GM18858 (cell line): ENCODE results near the gene SGMS1.
A peak's percentile ranks its signal among the peaks of the same experiment; 100 is the strongest.
"Not testable (repeated sequence)": the region's sequence is repeated elsewhere in the genome, so short reads cannot be mapped to it uniquely, and the experiment has no call there.

Source experiments
- ATAC-seq: cut with Tn5 transposase; IDR thresholded peaks from one replicate; pipeline ENCODE4 v1.9.1; 2021; ENCODE audit not compliant: unreplicated experiment

Gene SGMS1

DNA sequence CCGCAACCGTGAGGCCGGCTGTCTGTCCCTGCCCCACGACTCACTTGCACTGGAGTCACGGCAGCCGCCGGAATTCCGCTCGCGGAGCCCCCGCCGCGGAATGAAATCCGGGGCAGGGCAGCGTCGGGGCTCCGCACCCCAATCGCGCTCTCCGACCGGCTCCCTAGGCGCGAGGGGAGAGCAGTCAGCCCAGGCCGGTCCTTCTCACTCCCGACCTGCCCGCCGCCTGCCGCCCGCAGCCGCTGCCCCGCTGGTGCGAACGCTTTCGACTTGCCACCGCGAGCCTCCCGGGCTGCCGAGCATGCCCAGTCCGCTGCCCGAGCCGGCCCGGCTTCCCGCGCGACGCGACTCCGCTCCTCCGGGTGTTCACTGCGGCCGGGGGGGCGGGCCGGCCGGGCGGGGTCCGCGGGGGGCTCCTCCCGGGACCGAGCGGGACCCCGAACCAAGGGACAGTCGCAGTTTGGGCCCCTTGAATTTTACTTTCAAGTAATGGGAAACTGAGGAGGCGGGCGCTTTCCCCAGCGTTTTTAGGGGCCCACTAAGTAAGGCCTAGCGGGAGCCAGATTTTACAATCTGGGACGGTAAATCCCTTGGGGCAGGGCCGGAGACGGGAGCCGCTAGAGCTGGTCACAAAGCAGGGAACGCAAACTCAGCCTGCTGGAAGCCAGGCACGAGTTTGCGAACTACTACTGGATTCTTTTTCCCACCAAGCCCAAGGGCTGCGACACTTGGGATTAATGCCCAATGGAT, at the start of gene SGMS1:
Gene SGMS1, minus strand, starts transcription at position 294 of the 750 bp plus-strand sequence. CDS start 279,842 bp downstream, outside the sequence.
- peak; percentile 15 for ATAC-seq

DNA sequence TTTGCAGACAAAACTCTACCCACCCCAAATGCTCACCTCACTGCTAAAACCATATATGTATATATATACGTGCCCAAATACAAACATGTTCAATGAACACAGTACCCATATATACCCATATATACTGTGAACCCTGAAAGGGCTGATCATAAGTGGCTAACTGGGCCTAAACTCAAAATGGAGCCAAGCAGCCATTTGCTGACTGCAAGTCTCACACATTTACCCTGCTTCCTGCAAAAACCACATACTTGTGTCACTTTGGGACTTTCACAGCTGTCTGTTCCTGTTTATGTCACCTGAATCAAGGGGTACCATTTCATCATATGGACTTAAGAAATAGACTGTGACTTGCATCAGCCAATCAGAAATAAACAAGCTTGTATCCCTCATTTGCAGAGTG, 48.4 kb upstream of the SGMS1 start:
- peak; percentile 47 for ATAC-seq

GRCh38 chr10:50671645-50672044, 47.9 kb upstream of the SGMS1 start:
- ATAC-seq = not testable (repeated sequence)

GRCh38 chr10:50669957-50670356, 46.2 kb upstream of the SGMS1 start:
- ATAC-seq = not testable (repeated sequence)

GRCh38 chr10:50667353-50667752, 43.6 kb upstream of the SGMS1 start:
- not testable (repeated sequence) for ATAC-seq

DNA sequence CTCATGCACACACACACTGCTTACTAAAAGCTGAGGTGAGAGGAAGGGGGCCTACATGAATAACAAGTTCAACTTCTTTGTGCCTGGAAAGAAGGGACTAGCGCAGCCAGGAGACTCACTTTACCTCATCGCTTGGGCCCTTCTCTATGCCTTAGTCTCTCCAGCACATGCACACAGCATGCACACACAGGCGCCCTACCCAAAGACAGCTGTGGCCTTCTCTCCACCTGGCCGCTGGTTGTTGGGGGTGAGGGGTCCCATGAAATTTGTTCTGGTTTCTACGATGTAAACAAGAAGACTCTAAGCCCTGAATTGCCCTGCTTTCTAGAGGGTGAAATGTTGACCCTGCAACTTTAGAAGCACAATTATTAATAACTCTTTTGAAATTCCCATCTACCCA, 38.7 kb upstream of the SGMS1 start:
- not testable (repeated sequence) for ATAC-seq

DNA sequence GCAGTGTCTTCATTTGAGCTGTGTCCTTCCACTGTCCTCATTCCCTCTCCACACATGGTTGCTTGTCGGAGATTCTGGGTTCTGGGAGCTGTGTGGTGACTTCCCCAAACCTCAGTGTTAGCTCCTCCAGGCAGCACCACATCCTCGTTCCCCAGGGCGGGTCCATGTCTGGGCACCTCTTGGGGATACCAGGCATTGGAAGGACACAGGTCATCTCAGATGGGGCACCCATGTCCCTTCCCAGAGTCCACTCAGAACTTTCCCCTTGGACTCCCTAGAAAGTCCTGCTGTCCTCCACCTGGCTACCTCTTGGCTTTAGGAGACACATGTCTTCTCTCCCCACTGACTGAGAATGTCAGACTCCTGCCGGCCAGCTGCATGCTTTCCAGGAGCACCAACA, 37.8 kb upstream of the SGMS1 start:
- ATAC-seq = not testable (repeated sequence)

GRCh38 chr10:50659865-50660730, 36.3 kb upstream of the SGMS1 start:
- ATAC-seq = peak; percentile 98

DNA sequence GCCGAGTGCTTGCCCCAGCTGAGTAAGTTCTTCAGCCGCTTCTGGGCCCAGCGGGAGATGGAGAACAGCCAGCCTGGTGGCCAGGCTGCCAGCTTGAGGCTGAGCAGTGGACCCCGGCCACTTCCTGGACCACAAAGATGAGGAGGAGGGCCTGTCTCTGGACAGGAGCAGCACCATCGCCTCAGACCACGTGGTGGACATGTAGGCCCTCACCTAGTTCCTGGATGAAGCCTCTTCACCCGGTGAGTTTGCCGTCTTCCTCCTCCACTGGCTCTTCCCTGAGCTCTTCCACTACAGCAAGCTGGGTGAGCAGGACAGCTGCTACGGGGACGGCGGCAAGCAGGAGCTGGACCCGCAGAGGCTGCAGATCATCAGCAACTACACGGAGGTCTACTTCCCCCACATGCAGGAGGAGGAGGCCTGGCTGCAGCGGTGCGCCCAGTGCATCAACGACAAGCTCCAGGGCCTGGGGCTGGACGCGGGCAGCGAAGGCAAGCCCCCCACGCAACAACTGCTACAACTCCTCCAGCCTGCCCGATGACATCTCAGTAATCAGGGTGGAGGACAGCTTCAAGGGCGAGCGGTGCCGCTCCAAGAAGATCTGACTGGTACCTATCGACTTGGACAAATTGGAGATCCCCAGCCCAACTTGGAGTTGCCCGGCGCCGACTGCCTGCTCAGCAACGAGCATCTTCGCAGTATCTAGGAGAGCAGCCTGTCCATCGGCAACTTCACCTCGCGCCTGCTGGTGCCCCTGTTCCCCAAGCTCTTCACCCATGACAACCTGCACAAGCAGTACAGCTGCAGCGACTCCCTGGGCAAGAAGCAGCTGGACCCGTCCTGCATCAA, 35.5 kb upstream of the SGMS1 start:
- ATAC-seq = not testable (repeated sequence)

DNA sequence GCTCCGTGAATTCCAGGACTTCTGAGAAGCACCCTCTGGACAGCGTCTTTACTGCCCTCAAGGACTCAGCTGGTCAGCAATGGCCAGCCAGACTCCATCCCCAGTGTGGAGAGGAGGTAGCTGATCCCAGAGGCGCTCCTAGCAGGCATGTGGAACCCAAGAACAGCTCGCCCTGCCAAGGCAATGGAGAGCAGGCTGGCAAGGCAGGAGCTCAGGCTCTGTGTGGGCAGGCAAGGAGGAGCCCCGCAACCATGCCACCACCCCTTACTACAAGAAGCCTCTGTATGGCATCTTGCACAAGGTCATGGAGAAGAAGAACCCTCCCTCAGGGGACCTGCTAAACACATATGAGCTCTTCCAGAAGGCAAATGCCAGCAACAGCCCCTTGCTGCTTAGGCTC, 34.4 kb upstream of the SGMS1 start:
- ATAC-seq = no peak

DNA sequence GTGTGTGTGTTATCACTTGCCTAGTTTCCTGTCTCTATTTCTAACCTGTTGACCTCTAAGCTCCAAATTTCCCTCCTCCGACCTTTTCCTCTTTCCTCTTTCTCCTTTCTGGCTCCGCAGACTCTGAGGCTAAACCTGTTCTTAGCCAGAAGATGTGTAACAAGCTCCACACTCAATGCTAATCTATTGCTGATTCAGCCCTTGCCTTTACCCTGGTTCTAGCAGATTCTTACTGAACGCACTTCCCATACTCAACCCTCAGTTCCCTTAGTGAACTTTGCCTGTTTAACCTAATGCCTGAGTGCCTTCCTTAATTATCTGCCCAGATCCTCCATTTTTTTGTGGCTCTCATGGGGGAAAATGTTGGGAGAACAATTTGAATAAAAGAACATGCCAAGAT, 30.0 kb upstream of the SGMS1 start:
- ATAC-seq = no peak

DNA sequence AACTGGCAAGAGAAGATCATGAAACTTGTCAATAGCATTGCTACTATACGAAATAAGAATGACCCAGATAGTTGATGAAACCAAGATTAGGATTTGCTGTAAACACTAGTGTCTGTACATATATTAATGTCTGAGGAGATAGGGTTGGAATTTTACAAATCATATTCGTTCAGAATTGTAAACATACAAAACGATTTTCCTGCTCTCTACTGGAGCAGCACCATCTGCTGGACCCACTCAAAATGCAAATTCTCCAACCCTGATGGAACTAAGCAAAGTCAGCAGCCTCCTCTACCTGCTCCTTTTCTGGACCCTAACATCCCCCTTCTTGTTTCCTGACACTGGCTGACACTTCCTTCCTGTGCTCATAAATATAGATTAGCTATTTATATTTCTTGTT, 29.4 kb upstream of the SGMS1 start:
- peak; percentile 24 for ATAC-seq

GRCh38 chr10:50651808-50652207, 28.1 kb upstream of the SGMS1 start:
- ATAC-seq = no peak

DNA sequence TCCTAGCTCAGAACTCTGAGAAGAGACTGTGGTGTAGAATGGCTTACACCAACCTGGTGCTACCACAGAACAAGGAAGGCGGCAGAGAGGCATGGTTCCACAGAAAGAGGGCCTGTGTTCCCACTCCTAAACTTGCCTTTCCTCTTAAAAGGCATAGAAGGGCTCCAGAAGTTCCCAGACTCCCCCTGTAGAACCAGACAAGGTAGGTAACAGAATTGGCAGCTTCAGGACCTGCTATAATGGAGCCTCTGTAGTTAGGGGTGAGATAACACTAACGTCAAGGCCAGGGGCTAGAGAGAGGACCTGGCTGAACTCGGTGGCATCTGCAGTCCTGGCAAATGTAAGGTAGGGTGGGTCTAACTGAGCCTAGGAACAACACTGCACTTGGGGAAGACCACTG, 26.7 kb upstream of the SGMS1 start:
- no peak for ATAC-seq

DNA sequence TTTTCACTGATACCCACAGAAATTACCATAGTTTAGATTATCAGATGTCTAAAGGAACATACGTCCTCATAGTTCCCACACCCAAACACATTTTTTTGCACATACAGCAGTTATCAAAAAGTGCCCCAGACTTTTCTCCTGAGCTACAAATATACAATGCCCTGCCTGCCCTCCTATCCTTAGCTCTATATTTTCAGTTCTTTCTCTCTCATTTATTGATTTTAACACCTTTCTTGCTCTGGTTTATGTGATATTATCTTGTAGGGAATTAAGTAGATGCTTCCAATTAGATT, 25.1 kb upstream of the SGMS1 start:
- no peak for ATAC-seq

GRCh38 chr10:50648089-50648934, 24.6 kb upstream of the SGMS1 start:
- ATAC-seq = peak; percentile 77

GRCh38 chr10:50647350-50647749, 23.6 kb upstream of the SGMS1 start:
- ATAC-seq = not testable (repeated sequence)

GRCh38 chr10:50645236-50645635, 21.5 kb upstream of the SGMS1 start:
- ATAC-seq = no peak

GRCh38 chr10:50641626-50642025, 17.9 kb upstream of the SGMS1 start:
- no peak for ATAC-seq

GRCh38 chr10:50640238-50640637, 16.5 kb upstream of the SGMS1 start:
- ATAC-seq = no peak
